CD14-positive monocyte (primary cell): ENCODE results near the gene CDYL2. TPM values are rescaled to one million over a fixed set of nuclear protein-coding genes. Genes with fewer than 3 reads are reported as not detected.

Experiments used
- DNase-seq, 3 donors: peaks; one replicate each; pipeline ENCODE4 v3.0.0-alpha.2; 2011 to 2022
- H2AFZ ChIP-seq: 2 replicates; pipeline ENCODE4 v1.6.0; 2012; ENCODE audit warnings: mild to moderate bottlenecking, low read depth, low read length, inconsistent platforms; ENCODE audit not compliant: insufficient read depth, poor library complexity, severe bottlenecking
- H3K27ac ChIP-seq, 2 donors: 1 replicate in 1 of 2; 2 replicates in 1 of 2; pipeline ENCODE4 v1.5.1; 2012 to 2013; ENCODE audit warnings: low read length in 2 of 2, control low read depth in 1 of 2, inconsistent platforms in 1 of 2, low read depth in 1 of 2, mild to moderate bottlenecking in 1 of 2
- H3K27me3 ChIP-seq, 2 donors: one replicate each; pipeline versions ENCODE4 v1.6.0 to v1.6.1; 2011 to 2013; ENCODE audit warnings: low read length in 2 of 2; ENCODE audit not compliant: control insufficient read depth in 2 of 2, insufficient read depth in 2 of 2
- H3K36me3 ChIP-seq, 2 donors: replicated peaks in 1 of 2; 1 replicate in 1 of 2; 2 replicates in 1 of 2; pipeline versions ENCODE4 v1.5.1 to v1.6.1; 2012 to 2013; ENCODE audit warnings: low read length in 2 of 2, control low read depth in 1 of 2, inconsistent platforms in 1 of 2, mild to moderate bottlenecking in 1 of 2; ENCODE audit not compliant: insufficient read depth in 2 of 2, control insufficient read depth in 1 of 2
- H3K4me1 ChIP-seq, 2 donors: 1 replicate in 1 of 2; 2 replicates in 1 of 2; pipeline versions ENCODE4 v1.5.1 to v1.6.1; 2012 to 2013; ENCODE audit warnings: low read length in 2 of 2, control low read depth in 1 of 2, inconsistent platforms in 1 of 2, mild to moderate bottlenecking in 1 of 2, moderate library complexity in 1 of 2; ENCODE audit not compliant: insufficient read depth in 2 of 2, control insufficient read depth in 1 of 2
- H3K4me2 ChIP-seq: replicated peaks from 2 replicates; pipeline ENCODE3; 2012; ENCODE audit warnings: low read length, moderate library complexity, mild to moderate bottlenecking; ENCODE audit not compliant: poor library complexity, severe bottlenecking; ENCODE audit errors: extremely low read depth
- H3K4me3 ChIP-seq, 3 experiments: fragments of 200-600 bp in 1 of 3; sonication (generic) in 1 of 3; replicated peaks in 1 of 3; 1 replicate in 2 of 3; 2 replicates in 1 of 3; pipeline ENCODE4 v1.5.1; 2011 to 2013; ENCODE audit warnings: low read length in 3 of 3, mild to moderate bottlenecking in 3 of 3, control low read depth in 2 of 3, low read depth in 2 of 3, inconsistent platforms in 1 of 3, moderate library complexity in 1 of 3
- H3K79me2 ChIP-seq: 2 replicates; pipeline ENCODE4 v1.6.0; 2012; ENCODE audit warnings: mild to moderate bottlenecking, control low read depth, inconsistent platforms, low read length, moderate library complexity; ENCODE audit not compliant: insufficient read depth
- H3K9ac ChIP-seq: 2 replicates; pipeline ENCODE4 v1.6.0; 2017; ENCODE audit warnings: low read length, mild to moderate bottlenecking; ENCODE audit not compliant: insufficient read depth, poor library complexity, severe bottlenecking
- H3K9me3 ChIP-seq, 2 donors: replicated peaks in 1 of 2; 1 replicate in 1 of 2; 2 replicates in 1 of 2; pipeline versions ENCODE4 v1.5.1 to v1.6.1; 2012 to 2013; ENCODE audit warnings: low read length in 2 of 2, control low read depth in 1 of 2; ENCODE audit not compliant: control insufficient read depth in 1 of 2, insufficient read depth in 1 of 2
- H4K20me1 ChIP-seq: 2 replicates; pipeline ENCODE4 v1.6.0; 2012; ENCODE audit warnings: mild to moderate bottlenecking, low read length, control low read depth, moderate library complexity; ENCODE audit not compliant: insufficient read depth
- H3K27ac Mint-ChIP-seq, 7 donors: one replicate each; pipeline ENCODE4 v1.8.0; 2020; ENCODE audit warnings: mild to moderate bottlenecking in 7 of 7, mixed read lengths in 7 of 7, moderate library complexity in 6 of 7, inconsistent platforms in 2 of 7
- H3K27me3 Mint-ChIP-seq, 3 donors: one replicate each; pipeline ENCODE4 v1.8.0; 2021 to 2022; ENCODE audit warnings: low read depth in 3 of 3, mild to moderate bottlenecking in 3 of 3, mixed read lengths in 3 of 3, moderate library complexity in 3 of 3, inconsistent platforms in 1 of 3
- H3K36me3 Mint-ChIP-seq, 2 donors: one replicate each; pipeline ENCODE4 v1.8.0; 2020; ENCODE audit warnings: mixed read lengths in 2 of 2, inconsistent platforms in 1 of 2, mild to moderate bottlenecking in 1 of 2
- H3K4me1 Mint-ChIP-seq: one replicate; pipeline ENCODE4 v1.8.0; 2020; ENCODE audit warnings: mild to moderate bottlenecking, mixed read lengths
- H3K4me3 Mint-ChIP-seq, 2 donors: one replicate each; pipeline ENCODE4 v1.8.0; 2020; ENCODE audit warnings: mild to moderate bottlenecking in 2 of 2, mixed read lengths in 2 of 2, moderate library complexity in 1 of 2
- H3K9me3 Mint-ChIP-seq, 7 donors: one replicate each; pipeline ENCODE4 v1.8.0; 2020 to 2022; ENCODE audit warnings: mixed read lengths in 7 of 7, mild to moderate bottlenecking in 6 of 7, moderate library complexity in 6 of 7, inconsistent platforms in 2 of 7
- CTCF ChIP-seq: fragments of 200-600 bp; IDR thresholded peaks from one replicate; pipeline ENCODE4 v1.8.0; 2022; ENCODE audit warnings: antibody characterized with exemption, mild to moderate bottlenecking
- WGBS: methylation state at CpG from one replicate; pipeline ENCODE4 v1.1.5; 2013; ENCODE audit warnings: missing lambda C conversion rate; ENCODE audit not compliant: insufficient coverage; 5-methylcytosine and 5-hydroxymethylcytosine counted together
- intact Hi-C, 2 donors: fragments of 100-400 bp; cut with micrococcal nuclease; formaldehyde crosslinking; loops; one replicate each; pipeline versions ENCODE4 v1.15.0 to v1.15.1; 2023
- polyA plus RNA-seq, 3 donors: library from polyadenylated mRNA; depleted of rRNA in 1 of 3; unstranded in 2 of 3; stranded (reverse) in 1 of 3; fragments of 300-500 nt in 2 of 3; fragments of >200 nt in 1 of 3; fragmentation: Illumina TruSeq in 2 of 3; gene quantifications; 1 replicate in 2 of 3; 2 replicates in 1 of 3; pipeline ENCODE4 v1.2.3, GENCODE V29; 2012 to 2021

Gene CDYL2
- polyA plus RNA-seq, 3 donors = 0.42 to 2.6 (median 0.93) TPM

- Histone ChIP-seq H3K9ac (no peak overlapping the region), H3K79me2 (peaks cover 3% of the 10 kb centered on the region), H3K4me3 (no peak overlapping the region), H2AFZ (no peak overlapping the region), H3K4me1 (no peaks in the 10 kb centered on the region), H3K27ac (no peak overlapping the region), H3K27me3 (no peaks in the 10 kb centered on the region), H3K9me3 (peaks cover 0 to 9% of the 10 kb centered on the region in 2 donors), H3K4me2 (no peak overlapping the region), H4K20me1 (peaks cover 4% of the 10 kb centered on the region), H3K36me3 (no peaks in the 10 kb centered on the region)
- no peak for TF ChIP-seq CTCF
- 100% methylated on average over 2 of the region's 4 CpGs for WGBS
- Mint-ChIP-seq H3K27ac (no peak overlapping the region), H3K4me3 (no peak overlapping the region), H3K36me3 (peaks cover 3 to 7% of the 10 kb centered on the region in 2 donors), H3K27me3 (peaks cover 0 to 7% (median 0%) of the 10 kb centered on the region in 3 donors), H3K9me3 (peaks cover under 1 to 9% (median 4%) of the 10 kb centered on the region in 7 donors), H3K4me1 (peaks cover 16% of the 10 kb centered on the region)
- intact Hi-C loops = no loop called here
- no peak for DNase-seq
Measured at GRCh38 chr16:80693553-80693952, 110.8 kb downstream of the CDYL2 start.

- H3K27me3 ChIP-seq = no peaks in the 10 kb centered on the region
- WGBS = no CpG with 5 or more reads among the region's 2 CpGs
- no peak overlapping the region for H3K27ac ChIP-seq
- no peak overlapping the region for H3K4me2 ChIP-seq
- no peaks in the 10 kb centered on the region for H3K4me1 ChIP-seq
- peaks cover 0 to 9% (median 4%) of the 10 kb centered on the region in 7 donors for H3K9me3 Mint-ChIP-seq
- no peak overlapping the region for H2AFZ ChIP-seq
- no peak for DNase-seq
- peaks cover 0 to 3% of the 10 kb centered on the region in 2 donors for H3K36me3 Mint-ChIP-seq
- H4K20me1 ChIP-seq = peaks cover 4% of the 10 kb centered on the region
- intact Hi-C loops = no loop called here
- H3K27ac Mint-ChIP-seq = no peak overlapping the region
- H3K9me3 ChIP-seq = peaks cover 0 to 9% of the 10 kb centered on the region in 2 donors
- H3K9ac ChIP-seq = no peak overlapping the region
- peaks cover 0 to 7% (median 0%) of the 10 kb centered on the region in 3 donors for H3K27me3 Mint-ChIP-seq
- H3K4me3 ChIP-seq = no peak overlapping the region
- H3K4me3 Mint-ChIP-seq = no peak overlapping the region
- no peak for TF ChIP-seq CTCF
- H3K79me2 ChIP-seq = peaks cover 3% of the 10 kb centered on the region
- H3K4me1 Mint-ChIP-seq = peaks cover 17% of the 10 kb centered on the region
- no peaks in the 10 kb centered on the region for H3K36me3 ChIP-seq
Measured at GRCh38 chr16:80692270-80692669, 112.1 kb downstream of the CDYL2 start.
